Neuronal stem cell (in vitro differentiated cells): ENCODE data around the gene TMEM175.

Experiments
- DNase-seq: peaks from one replicate; pipeline ENCODE4 v3.0.0-alpha.2; 2013; ENCODE audit warnings: low spot score
- H2AFZ ChIP-seq: one replicate; pipeline ENCODE4 v1.6.1; 2013; ENCODE audit warnings: mild to moderate bottlenecking, low read length, inconsistent platforms
- H2AK5ac ChIP-seq: 2 replicates; pipeline ENCODE4 v1.6.1; 2013; ENCODE audit warnings: low read depth, mild to moderate bottlenecking, inconsistent platforms, low read length, moderate library complexity, mixed read lengths
- H2BK120ac ChIP-seq: 2 replicates; pipeline ENCODE4 v1.6.1; 2013; ENCODE audit warnings: low read depth, mild to moderate bottlenecking, inconsistent platforms, low read length, moderate library complexity, mixed read lengths
- H2BK12ac ChIP-seq: one replicate; pipeline ENCODE4 v1.6.1; 2013; ENCODE audit warnings: low read length, inconsistent platforms
- H2BK15ac ChIP-seq: 2 replicates; pipeline ENCODE4 v1.6.1; 2013; ENCODE audit warnings: mild to moderate bottlenecking, low read length, inconsistent platforms, mixed read lengths
- H2BK5ac ChIP-seq: one replicate; pipeline ENCODE4 v1.6.1; 2013; ENCODE audit warnings: inconsistent platforms, mild to moderate bottlenecking, low read length, moderate library complexity
- H3K14ac ChIP-seq: one replicate; pipeline ENCODE4 v1.6.1; 2013; ENCODE audit warnings: low read length, inconsistent platforms
- H3K18ac ChIP-seq: 2 replicates; pipeline ENCODE4 v1.6.1; 2013; ENCODE audit warnings: low read length, inconsistent platforms
- H3K23ac ChIP-seq: 2 replicates; pipeline ENCODE4 v1.6.1; 2013; ENCODE audit warnings: low read depth, mild to moderate bottlenecking, mixed read lengths, low read length, inconsistent platforms; ENCODE audit not compliant: poor library complexity
- H3K27ac ChIP-seq: replicated peaks from 3 replicates; pipeline ENCODE4 v1.5.1; 2013; ENCODE audit warnings: low read length, inconsistent platforms
- H3K27me3 ChIP-seq, 3 experiments: 2 replicates each; pipeline ENCODE4 v1.6.1; 2013; ENCODE audit warnings: low read length in 3 of 3, mild to moderate bottlenecking in 2 of 3, inconsistent platforms in 1 of 3, low read depth in 1 of 3, mixed read lengths in 1 of 3, moderate library complexity in 1 of 3; ENCODE audit not compliant: control insufficient read depth in 3 of 3, insufficient read depth in 3 of 3
- H3K36me3 ChIP-seq, 2 donors: replicated peaks in 1 of 2; 2 replicates each; pipeline ENCODE4 v1.6.1; 2013; ENCODE audit warnings: low read length in 2 of 2; ENCODE audit not compliant: control insufficient read depth in 2 of 2, insufficient read depth in 2 of 2
- H3K4ac ChIP-seq: 2 replicates; pipeline ENCODE4 v1.6.1; 2013; ENCODE audit warnings: inconsistent platforms, mild to moderate bottlenecking, low read length, moderate library complexity
- H3K4me1 ChIP-seq, 2 donors: 1 replicate in 1 of 2; 2 replicates in 1 of 2; pipeline ENCODE4 v1.6.1; 2013; ENCODE audit warnings: low read length in 2 of 2, low read depth in 1 of 2; ENCODE audit not compliant: control insufficient read depth in 2 of 2, insufficient read depth in 1 of 2
- H3K4me2 ChIP-seq: one replicate; pipeline ENCODE4 v1.6.1; 2013; ENCODE audit warnings: mild to moderate bottlenecking, low read length, inconsistent platforms; ENCODE audit not compliant: insufficient read depth, poor library complexity, severe bottlenecking
- H3K4me3 ChIP-seq, 2 donors: 2 replicates each; pipeline ENCODE4 v1.5.1; 2013; ENCODE audit warnings: low read length in 2 of 2, mild to moderate bottlenecking in 2 of 2, inconsistent platforms in 1 of 2, moderate library complexity in 1 of 2
- H3K79me1 ChIP-seq: one replicate; pipeline ENCODE4 v1.6.1; 2013; ENCODE audit warnings: low read depth, mild to moderate bottlenecking, inconsistent platforms, low read length, moderate library complexity
- H3K9ac ChIP-seq: one replicate; pipeline ENCODE4 v1.6.1; 2013; ENCODE audit warnings: mild to moderate bottlenecking, low read depth, low read length, inconsistent platforms; ENCODE audit not compliant: poor library complexity
- H3K9me3 ChIP-seq, 2 donors: replicated peaks in 1 of 2; 2 replicates each; pipeline versions ENCODE3 to v1.6.1; 2013; ENCODE audit warnings: low read length in 2 of 2, mild to moderate bottlenecking in 2 of 2, inconsistent platforms in 1 of 2, low read depth in 1 of 2, mixed read lengths in 1 of 2, moderate library complexity in 1 of 2; ENCODE audit not compliant: control insufficient read depth in 2 of 2, insufficient read depth in 1 of 2
- H4K8ac ChIP-seq: one replicate; pipeline ENCODE4 v1.6.1; 2013; ENCODE audit warnings: low read depth, mild to moderate bottlenecking, inconsistent platforms, low read length, moderate library complexity
- H4K91ac ChIP-seq: one replicate; pipeline ENCODE4 v1.6.1; 2013; ENCODE audit warnings: low read length, low read depth, mild to moderate bottlenecking, inconsistent platforms; ENCODE audit not compliant: poor library complexity
- WGBS, 2 donors: extraction: QIAGEN DNeasy Blood & Tissue Kit; methylation state at CpG; one replicate each; pipeline ENCODE4 v1.1.7; 2013; ENCODE audit warnings: missing lambda C conversion rate in 2 of 2, mixed read lengths in 1 of 2; ENCODE audit not compliant: insufficient read length in 2 of 2, insufficient replicate concordance in 1 of 2; ENCODE audit errors: extremely low coverage in 2 of 2; 5-methylcytosine and 5-hydroxymethylcytosine counted together

Gene TMEM175

GRCh38 chr4:947491-947971 is 15.3 kb downstream of the TMEM175 start:
- H3K4me1 ChIP-seq = peaks cover 7 to 16% of the 10 kb centered on the region in 2 donors
- no peaks in the 10 kb centered on the region for H3K36me3 ChIP-seq
- no peak overlapping the region for H4K8ac ChIP-seq
- peaks cover 0 to 26% (median 0%) of the 10 kb centered on the region in 3 experiments for H3K27me3 ChIP-seq
- no peak overlapping the region for H3K14ac ChIP-seq
- H3K9ac ChIP-seq = no peak overlapping the region
- no peak overlapping the region for H3K18ac ChIP-seq
- no CpG with 5 or more reads among the region's 19 CpGs for WGBS, 2 donors
- H2BK5ac ChIP-seq = no peak overlapping the region
- H2AFZ ChIP-seq = no peak overlapping the region
- no peak overlapping the region for H3K4me2 ChIP-seq
- no peak overlapping the region for H2BK15ac ChIP-seq
- no peak for DNase-seq
- H3K27ac ChIP-seq = no peak overlapping the region
- H3K9me3 ChIP-seq = no peaks in the 10 kb centered on the region
- H2BK12ac ChIP-seq = no peak overlapping the region
- H2BK120ac ChIP-seq = no peak overlapping the region
- peak overlapping the region; percentile 73 for H3K23ac ChIP-seq
- H3K79me1 ChIP-seq = peaks cover 2% of the 10 kb centered on the region
- peak overlapping the region; percentile 70 for H2AK5ac ChIP-seq
- no peak overlapping the region for H3K4ac ChIP-seq
- no peak overlapping the region for H3K4me3 ChIP-seq
- no peak overlapping the region for H4K91ac ChIP-seq

GRCh38 chr4:948101-948935 is 16.1 kb downstream of the TMEM175 start:
- Histone ChIP-seq H3K23ac (peak overlapping the region; percentile 73), H3K27ac (no peak overlapping the region), H3K79me1 (peaks cover 4% of the 10 kb centered on the region), H3K9ac (no peak overlapping the region), H3K4me3 (no peak overlapping the region), H2BK12ac (no peak overlapping the region), H2AFZ (no peak overlapping the region), H3K36me3 (no peaks in the 10 kb centered on the region), H4K91ac (no peak overlapping the region), H3K4me2 (no peak overlapping the region), H3K27me3 (peaks cover 0 to 26% (median 0%) of the 10 kb centered on the region in 3 experiments), H3K4me1 (peaks cover 7 to 16% of the 10 kb centered on the region in 2 donors), H2BK15ac (no peak overlapping the region), H2BK120ac (no peak overlapping the region), H2BK5ac (no peak overlapping the region), H4K8ac (no peak overlapping the region), H2AK5ac (peak overlapping the region; percentile 70), H3K4ac (no peak overlapping the region), H3K14ac (no peak overlapping the region), H3K9me3 (no peaks in the 10 kb centered on the region), H3K18ac (no peak overlapping the region)
- no peak for DNase-seq
- WGBS, 2 donors = no CpG with 5 or more reads among the region's 33 CpGs

- Histone ChIP-seq H2AK5ac (no peak overlapping the region), H3K4me3 (no peak overlapping the region), H3K79me1 (peaks cover 4% of the 10 kb centered on the region), H3K27ac (no peak overlapping the region), H3K18ac (no peak overlapping the region), H3K9me3 (no peaks in the 10 kb centered on the region), H3K4me1 (peaks cover 7 to 16% of the 10 kb centered on the region in 2 donors), H2BK120ac (no peak overlapping the region), H3K23ac (peak overlapping the region; percentile 5), H2BK15ac (no peak overlapping the region), H3K36me3 (no peaks in the 10 kb centered on the region), H4K91ac (no peak overlapping the region), H2BK12ac (no peak overlapping the region), H4K8ac (no peak overlapping the region), H3K9ac (no peak overlapping the region), H2BK5ac (no peak overlapping the region), H2AFZ (no peak overlapping the region), H3K27me3 (peaks cover 0 to 26% (median 0%) of the 10 kb centered on the region in 3 experiments), H3K14ac (no peak overlapping the region), H3K4me2 (no peak overlapping the region), H3K4ac (no peak overlapping the region)
- no peak for DNase-seq
- WGBS, 2 donors = no CpG with 5 or more reads among the region's 13 CpGs
Observed at GRCh38 chr4:948936-949300, 16.7 kb downstream of the TMEM175 start.

- Histone ChIP-seq H4K91ac (no peak overlapping the region), H2BK15ac (no peak overlapping the region), H2AFZ (no peak overlapping the region), H3K4ac (no peak overlapping the region), H3K18ac (no peak overlapping the region), H3K4me3 (peak overlapping the region in 1 of 2 donors; percentile 35), H3K27me3 (peaks cover 0 to 25% (median 0%) of the 10 kb centered on the region in 3 experiments), H3K27ac (no peak overlapping the region), H3K79me1 (peaks cover 4% of the 10 kb centered on the region), H2BK12ac (no peak overlapping the region), H3K4me2 (no peak overlapping the region), H2AK5ac (no peak overlapping the region), H2BK5ac (no peak overlapping the region), H3K36me3 (no peaks in the 10 kb centered on the region), H2BK120ac (no peak overlapping the region), H4K8ac (no peak overlapping the region), H3K9me3 (no peaks in the 10 kb centered on the region), H3K4me1 (peaks cover 7 to 16% of the 10 kb centered on the region in 2 donors), H3K23ac (no peak overlapping the region), H3K9ac (no peak overlapping the region), H3K14ac (no peak overlapping the region)
- no peak for DNase-seq
- no CpG with 5 or more reads among the region's 20 CpGs for WGBS, 2 donors
Observed at GRCh38 chr4:949656-950055, 17.4 kb downstream of the TMEM175 start.
